HG03521 (cell line): Measurements from ENCODE around the gene MPP2.
"Not testable (repeated sequence)": the region's sequence is repeated elsewhere in the genome, so short reads cannot be mapped to it uniquely, and the experiment has no call there.

ENCODE experiments used
- ATAC-seq: cut with Tn5 transposase; IDR thresholded peaks from one replicate; pipeline ENCODE4 v1.9.1; 2021; ENCODE audit warnings: mild to moderate bottlenecking, moderate library complexity; ENCODE audit not compliant: unreplicated experiment

Gene MPP2

GRCh38 chr17:43907425-43907981 lies at the start of gene MPP2:
Gene MPP2 (minus strand): TSS chr17:43907536. CDS start chr17:43904460, 3,076 bp downstream.
- ATAC-seq, result no peak

- ATAC-seq, result no peak
These were observed 48.9 kb upstream of the MPP2 start for GRCh38 chr17:43956222-43956621.

GRCh38 chr17:43953746-43954145 lies 46.4 kb upstream of the MPP2 start, which contains the start of gene PYY:
Gene PYY (minus strand): TSS chr17:43953940. CDS start chr17:43953483, 457 bp downstream.
- ATAC-seq, result no peak

- no peak for ATAC-seq
These were observed 45.7 kb upstream of the MPP2 start for GRCh38 chr17:43952724-43953666.

- no peak for ATAC-seq
These were observed 45.0 kb upstream of the MPP2 start for GRCh38 chr17:43952351-43952723.

- ATAC-seq, result no peak
These were observed 44.4 kb upstream of the MPP2 start for GRCh38 chr17:43951750-43952149.

- no peak for ATAC-seq
These were observed 43.2 kb upstream of the MPP2 start for GRCh38 chr17:43950554-43950953.

GRCh38 chr17:43949781-43950180 lies 42.4 kb upstream of the MPP2 start:
- ATAC-seq, result no peak

- no peak for ATAC-seq
These were observed 39.4 kb upstream of the MPP2 start for GRCh38 chr17:43946781-43947180.

GRCh38 chr17:43945074-43945829 lies 37.9 kb upstream of the MPP2 start:
- no peak for ATAC-seq

- no peak for ATAC-seq
These were observed 34.8 kb upstream of the MPP2 start, which contains the start of gene PPY for GRCh38 chr17:43942051-43942685. Gene PPY (minus strand): TSS chr17:43942476. CDS start chr17:43941654, 822 bp downstream.

- no peak for ATAC-seq
These were observed 33.3 kb upstream of the MPP2 start for GRCh38 chr17:43940630-43941029.

GRCh38 chr17:43939886-43940285 lies 32.5 kb upstream of the MPP2 start:
- ATAC-seq, result no peak

- not testable (repeated sequence) for ATAC-seq
These were observed 32.1 kb upstream of the MPP2 start for GRCh38 chr17:43939452-43939851.

GRCh38 chr17:43938838-43939182 lies 31.5 kb upstream of the MPP2 start:
- ATAC-seq, result no peak

- ATAC-seq, result no peak
These were observed 29.1 kb upstream of the MPP2 start for GRCh38 chr17:43936434-43936833.

- no peak for ATAC-seq
These were observed 28.6 kb upstream of the MPP2 start for GRCh38 chr17:43935926-43936261.

- ATAC-seq, result no peak
These were observed 28.0 kb upstream of the MPP2 start for GRCh38 chr17:43935204-43935925.

- no peak for ATAC-seq
These were observed 25.6 kb upstream of the MPP2 start for GRCh38 chr17:43932923-43933322.

GRCh38 chr17:43932357-43932756 lies 25.0 kb upstream of the MPP2 start:
- no peak for ATAC-seq
